Urinary bladder (tissue), 2 donors: ENCODE measurements around the gene OPTC. TPM values are rescaled to one million over a fixed set of nuclear protein-coding genes. Genes with fewer than 3 reads are reported as not detected.

Experiments used
- polyA plus RNA-seq: library from polyadenylated mRNA; stranded (reverse); fragments of 200-250 nt; gene quantifications from one replicate; pipeline ENCODE4 v1.2.3, GENCODE V29; 2013
- total RNA-seq: library from RNA; depleted of rRNA; stranded (reverse); fragments of >200 nt; gene quantifications from one replicate; pipeline ENCODE4 v1.2.3, GENCODE V29; 2014
- donor health status: healthy.

Gene OPTC
- total and polyA plus RNA-seq, 2 donors = 0.05 TPM; not detected in 1

Other genes starting within 250 kb of the OPTC start
- gene BTG2, start 188.6 kb upstream of the OPTC start, total RNA-seq = 58.6 TPM
- gene BTG2, start 188.6 kb upstream of the OPTC start, polyA plus RNA-seq = 464 TPM
- gene FMOD, start 143.0 kb upstream of the OPTC start, total RNA-seq = 68.4 TPM
- gene FMOD, start 143.0 kb upstream of the OPTC start, polyA plus RNA-seq = 46.0 TPM
- 6.3 TPM for gene PRELP, start 18.3 kb upstream of the OPTC start, total RNA-seq
- 232 TPM for gene PRELP, start 18.3 kb upstream of the OPTC start, polyA plus RNA-seq
- 143 TPM for gene ATP2B4, start 132.7 kb downstream of the OPTC start, total RNA-seq
- 168 TPM for gene ATP2B4, start 132.7 kb downstream of the OPTC start, polyA plus RNA-seq